PFSK-1 (cell line): ENCODE data around the gene APP.

Experiments used
- FOXP2 ChIP-seq: optimal IDR thresholded peaks from 2 replicates; pipeline ENCODE3; 2011; ENCODE audit warnings: borderline replicate concordance, control low read depth, inconsistent platforms; ENCODE audit not compliant: insufficient read depth; ENCODE audit errors: extremely low read length, extremely low read depth
- POLR2AphosphoS5 ChIP-seq: IDR thresholded peaks from 2 replicates; pipeline ENCODE4 v1.6.1; 2012; ENCODE audit warnings: low read depth, mild to moderate bottlenecking, control low read depth, low read length, moderate library complexity
- REST ChIP-seq, 2 experiments: IDR thresholded peaks; 2 replicates each; pipeline versions ENCODE4 v1.6.1 to v1.8.0; 2011 to 2012; ENCODE audit warnings: low read depth in 2 of 2, low read length in 2 of 2, control low read depth in 1 of 2, inconsistent platforms in 1 of 2, mild to moderate bottlenecking in 1 of 2, moderate library complexity in 1 of 2; ENCODE audit not compliant: insufficient read depth in 1 of 2
- SIN3A ChIP-seq: IDR thresholded peaks from 2 replicates; pipeline ENCODE4 v1.6.1; 2012; ENCODE audit warnings: mild to moderate bottlenecking, low read length, moderate library complexity, borderline replicate concordance; ENCODE audit not compliant: insufficient read depth
- TAF1 ChIP-seq: IDR thresholded peaks from 2 replicates; pipeline ENCODE4 v1.6.1; 2012; ENCODE audit warnings: low read length, control low read depth, borderline replicate concordance; ENCODE audit not compliant: insufficient read depth

The APP gene

GRCh38 chr21:26138615-26139257 is 31.8 kb downstream of the APP start:
- TF ChIP-seq POLR2AphosphoS5 = no peak
- no peak for TF ChIP-seq REST (IDR thresholded peaks at IDR 0.05; ENCODE audit: insufficient read depth in 1 of 2, low read depth in 2 of 2, low read length in 2 of 2)
- TF ChIP-seq SIN3A = no peak
- no peak for TF ChIP-seq FOXP2
- no peak for TF ChIP-seq TAF1

- TF ChIP-seq REST (IDR thresholded peaks at IDR 0.05; ENCODE audit: insufficient read depth in 1 of 2, low read depth in 2 of 2, low read length in 2 of 2) = no peak
- no peak for TF ChIP-seq FOXP2
- no peak for TF ChIP-seq POLR2AphosphoS5
- no peak for TF ChIP-seq TAF1
Observed at GRCh38 chr21:26137379-26138060, 33.0 kb downstream of the APP start.

GRCh38 chr21:26136671-26137070 is 33.9 kb downstream of the APP start:
- TF ChIP-seq TAF1 = no peak
- TF ChIP-seq REST (IDR thresholded peaks at IDR 0.05; ENCODE audit: insufficient read depth in 1 of 2, low read depth in 2 of 2, low read length in 2 of 2) = no peak
- no peak for TF ChIP-seq POLR2AphosphoS5
- no peak for TF ChIP-seq FOXP2
- TF ChIP-seq SIN3A = no peak

- TF ChIP-seq TAF1 = no peak
- no peak for TF ChIP-seq POLR2AphosphoS5
- no peak for TF ChIP-seq SIN3A
- TF ChIP-seq FOXP2 = no peak
- TF ChIP-seq REST (IDR thresholded peaks at IDR 0.05; ENCODE audit: insufficient read depth in 1 of 2, low read depth in 2 of 2, low read length in 2 of 2) = no peak
Observed at GRCh38 chr21:26135520-26135919, 35.0 kb downstream of the APP start.

- TF ChIP-seq FOXP2 (no peak), REST (IDR thresholded peaks at IDR 0.05; ENCODE audit: insufficient read depth in 1 of 2, low read depth in 2 of 2, low read length in 2 of 2) (no peak), SIN3A (no peak), POLR2AphosphoS5 (no peak), TAF1 (no peak)
Observed at GRCh38 chr21:26131554-26131953, 39.0 kb downstream of the APP start.
